Suppressor macrophage treated with lipopolysaccharide for 1 hour (primary cell): Measurements from ENCODE around the gene WTAP.
"Not testable (repeated sequence)": the region's sequence is repeated elsewhere in the genome, so short reads cannot be mapped to it uniquely, and the experiment has no call there.

Experiments used
- DNase-seq, 3 donors: peaks; one replicate each; pipeline ENCODE4 v3.0.0-alpha.2; 2020 to 2022

WTAP gene

GRCh38 chr6:159693894-159694545 lies 33.3 kb upstream of the WTAP start:
- peak; percentile 85 to 94 (median 87) for DNase-seq

- DNase-seq = peak; percentile 33 to 64 (median 48)
These were observed 31.3 kb upstream of the WTAP start for GRCh38 chr6:159695984-159696383.

- DNase-seq = peak in 2 of 3 donors; percentile 26 to 29
These were observed 26.3 kb upstream of the WTAP start for GRCh38 chr6:159700970-159701369.

- DNase-seq = peak; percentile 92 to 100 (median 99)
These were observed 25.8 kb upstream of the WTAP start for GRCh38 chr6:159701413-159701999.

GRCh38 chr6:159710603-159711002 lies 16.7 kb upstream of the WTAP start:
- DNase-seq = not testable (repeated sequence)

- not testable (repeated sequence) for DNase-seq
These were observed 14.9 kb upstream of the WTAP start for GRCh38 chr6:159712389-159712788.

- DNase-seq = no peak
These were observed 13.3 kb upstream of the WTAP start for GRCh38 chr6:159713984-159714383.

GRCh38 chr6:159714404-159714803 lies 12.9 kb upstream of the WTAP start:
- DNase-seq = no peak

- DNase-seq = peak in 2 of 3 donors; percentile 41 to 63
These were observed 12.1 kb upstream of the WTAP start for GRCh38 chr6:159715166-159715565.

- DNase-seq = no peak
These were observed 11.7 kb upstream of the WTAP start for GRCh38 chr6:159715605-159716004.

- peak; percentile 94 to 100 (median 98) for DNase-seq
These were observed 10.8 kb upstream of the WTAP start for GRCh38 chr6:159716247-159717096.

- DNase-seq = no peak
These were observed 8.7 kb upstream of the WTAP start for GRCh38 chr6:159718634-159719033.

GRCh38 chr6:159719287-159719686 lies 8.0 kb upstream of the WTAP start:
- DNase-seq = no peak

GRCh38 chr6:159720708-159721107 lies 6.6 kb upstream of the WTAP start:
- DNase-seq = peak in 2 of 3 donors; percentile 21 to 28

GRCh38 chr6:159721981-159722380 lies 5.3 kb upstream of the WTAP start:
- DNase-seq = not testable (repeated sequence)

GRCh38 chr6:159722655-159723054 lies 4.7 kb upstream of the WTAP start:
- DNase-seq = peak in 1 of 3 donors; percentile 1

GRCh38 chr6:159723259-159723658 lies 4.0 kb upstream of the WTAP start:
- DNase-seq = no peak

- DNase-seq = peak in 1 of 3 donors; percentile 4
These were observed 2.5 kb upstream of the WTAP start for GRCh38 chr6:159724778-159725177.

- DNase-seq = not testable (repeated sequence)
These were observed 2.1 kb upstream of the WTAP start for GRCh38 chr6:159725208-159725607.

- peak in 1 of 3 donors; percentile 20 for DNase-seq
These were observed 920 bp upstream of the WTAP start for GRCh38 chr6:159726255-159726917.

- peak in 1 of 3 donors; percentile 62 for DNase-seq
These were observed 575 bp downstream of the WTAP start for GRCh38 chr6:159727717-159728445.

GRCh38 chr6:159728531-159728964 lies 1.2 kb downstream of the WTAP start:
- DNase-seq = no peak
